Bronchial epithelial cell (primary cell): ENCODE data around the gene KLRC4. TPM values are rescaled to one million over a fixed set of nuclear protein-coding genes. Genes with fewer than 3 reads are reported as not detected.

ENCODE experiments used
- DNase-seq: peaks from one replicate; pipeline ENCODE4 v3.0.0-alpha.2; 2010; ENCODE audit warnings: low read depth
- FAIRE-seq: peaks from 2 replicates; lab custom pipeline; 2011; peaks lifted over from hg19 to GRCh38; lab: Jason Lieb, UNC
- H3K27me3 ChIP-seq: 2 replicates; pipeline ENCODE4 v1.5.1; 2011; ENCODE audit warnings: low read length; ENCODE audit not compliant: control insufficient read depth, insufficient read depth
- H3K36me3 ChIP-seq: 2 replicates; pipeline ENCODE4 v1.5.1; 2011; ENCODE audit warnings: low read length; ENCODE audit not compliant: control insufficient read depth, insufficient read depth
- H3K4me3 ChIP-seq: 2 replicates; pipeline ENCODE4 v1.5.1; 2011; ENCODE audit warnings: mild to moderate bottlenecking, low read depth, low read length, control low read depth
- total RNA-seq: library from RNA; depleted of rRNA; stranded (reverse); fragments of >200 nt; gene quantifications from 2 replicates; pipeline ENCODE4 v1.2.1, GENCODE V29; 2014
- TF ChIP-seq, protein P1 (sequence below): IDR thresholded peaks from 2 replicates; pipeline ENCODE4 v1.5.1; 2011; ENCODE audit warnings: mild to moderate bottlenecking, moderate library complexity, low read length, control low read depth, inconsistent platforms; ENCODE audit not compliant: insufficient read depth, severe bottlenecking

Gene KLRC4
- total RNA-seq, 1 donor from 2014 or later = not detected

DNA sequence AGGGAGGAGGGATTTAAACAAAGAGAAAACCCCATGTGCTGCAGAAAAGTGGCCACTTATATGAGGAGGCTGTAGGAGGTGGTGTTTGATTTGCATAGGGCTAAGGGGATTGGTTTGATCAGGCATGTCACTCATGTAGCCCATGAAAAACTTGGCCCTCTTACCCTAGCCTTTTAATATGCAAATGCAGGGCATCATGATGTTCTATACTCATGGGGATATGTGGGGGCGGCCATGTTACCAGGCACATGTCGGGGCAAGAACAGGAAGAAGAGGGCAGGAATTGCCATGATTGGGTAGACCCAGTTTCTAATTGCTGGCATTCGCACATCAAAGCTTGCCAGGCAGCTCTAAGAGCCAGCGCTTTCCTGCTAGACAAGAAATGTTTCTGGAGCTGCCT, 48.5 kb downstream of the KLRC4 start:
- H3K27me3 ChIP-seq = no peaks in the 10 kb centered on the region
- H3K36me3 ChIP-seq = peaks cover 2% of the 10 kb centered on the region
- TF ChIP-seq, protein P1, sequence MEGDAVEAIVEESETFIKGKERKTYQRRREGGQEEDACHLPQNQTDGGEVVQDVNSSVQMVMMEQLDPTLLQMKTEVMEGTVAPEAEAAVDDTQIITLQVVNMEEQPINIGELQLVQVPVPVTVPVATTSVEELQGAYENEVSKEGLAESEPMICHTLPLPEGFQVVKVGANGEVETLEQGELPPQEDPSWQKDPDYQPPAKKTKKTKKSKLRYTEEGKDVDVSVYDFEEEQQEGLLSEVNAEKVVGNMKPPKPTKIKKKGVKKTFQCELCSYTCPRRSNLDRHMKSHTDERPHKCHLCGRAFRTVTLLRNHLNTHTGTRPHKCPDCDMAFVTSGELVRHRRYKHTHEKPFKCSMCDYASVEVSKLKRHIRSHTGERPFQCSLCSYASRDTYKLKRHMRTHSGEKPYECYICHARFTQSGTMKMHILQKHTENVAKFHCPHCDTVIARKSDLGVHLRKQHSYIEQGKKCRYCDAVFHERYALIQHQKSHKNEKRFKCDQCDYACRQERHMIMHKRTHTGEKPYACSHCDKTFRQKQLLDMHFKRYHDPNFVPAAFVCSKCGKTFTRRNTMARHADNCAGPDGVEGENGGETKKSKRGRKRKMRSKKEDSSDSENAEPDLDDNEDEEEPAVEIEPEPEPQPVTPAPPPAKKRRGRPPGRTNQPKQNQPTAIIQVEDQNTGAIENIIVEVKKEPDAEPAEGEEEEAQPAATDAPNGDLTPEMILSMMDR = no peak
- H3K4me3 ChIP-seq = peak overlapping the region; percentile 37
- DNase-seq (peak; percentile 99), FAIRE-seq (no peak)

DNA sequence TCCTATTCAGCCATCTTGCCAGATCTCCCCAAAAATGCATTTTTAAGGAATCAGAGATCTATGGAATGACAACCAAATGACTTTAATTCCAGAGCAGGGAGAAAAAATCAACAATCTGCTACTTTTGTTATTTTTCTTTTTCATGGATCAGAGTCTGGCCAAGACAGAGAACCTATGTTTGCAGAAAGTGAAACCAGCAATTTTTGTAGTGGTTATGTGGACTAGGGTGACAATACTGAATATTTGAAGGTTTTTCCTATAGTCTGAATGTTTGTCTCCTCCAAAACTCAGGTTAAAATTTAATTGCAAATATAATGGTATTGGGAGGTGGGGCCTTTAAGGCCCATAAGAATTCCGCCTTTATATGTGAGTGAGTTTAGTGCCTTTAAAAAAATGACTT, 50.6 kb downstream of the KLRC4 start:
- FAIRE-seq = no peak
- no peak overlapping the region for H3K4me3 ChIP-seq
- H3K27me3 ChIP-seq = no peaks in the 10 kb centered on the region
- no peak for DNase-seq
- TF ChIP-seq, protein P1 = no peak
- peaks cover 2% of the 10 kb centered on the region for H3K36me3 ChIP-seq

GRCh38 chr12:10358131-10358530, 51.4 kb downstream of the KLRC4 start:
- FAIRE-seq = no peak
- H3K36me3 ChIP-seq = peaks cover 2% of the 10 kb centered on the region
- H3K4me3 ChIP-seq = no peak overlapping the region
- no peak for DNase-seq
- TF ChIP-seq, protein P1 = no peak
- H3K27me3 ChIP-seq = no peaks in the 10 kb centered on the region

Other genes starting within 250 kb of the KLRC4 start
- gene OLR1, start 237.6 kb downstream of the KLRC4 start, total RNA-seq = 0.38 TPM in 1 of 2 replicates, not detected in the other
- not detected in 2 replicates for gene TMEM52B, start 230.7 kb downstream of the KLRC4 start, total RNA-seq
- 21.3 and 32.9 TPM in 2 replicates for gene GABARAPL1, start 196.9 kb downstream of the KLRC4 start, total RNA-seq
- 0.26 and 0.53 TPM in 2 replicates for gene KLRD1, start 101.9 kb downstream of the KLRC4 start, total RNA-seq
- not detected in 2 replicates for gene KLRK1, start 19.7 kb downstream of the KLRC4 start, total RNA-seq
- gene KLRC3, start 10.8 kb upstream of the KLRC4 start, total RNA-seq = not detected in 2 replicates
- not detected in 2 replicates for gene KLRC2, start 26.3 kb upstream of the KLRC4 start, total RNA-seq
- not detected in 2 replicates for gene KLRC1, start 43.6 kb upstream of the KLRC4 start, total RNA-seq
- 0.77 and 0.79 TPM in 2 replicates for gene EIF2S3B, start 96.1 kb upstream of the KLRC4 start, total RNA-seq
- 14.0 and 14.5 TPM in 2 replicates for gene MAGOHB, start 203.9 kb upstream of the KLRC4 start, total RNA-seq